Superior temporal gyrus (tissue), 1 donor: ENCODE results near the gene SLC45A1.
"Not testable (repeated sequence)": the region's sequence is repeated elsewhere in the genome, so short reads cannot be mapped to it uniquely, and the experiment has no call there.

Source experiments
- DNase-seq: peaks from one replicate; pipeline ENCODE4 v3.0.0-alpha.2; 2016; ENCODE audit errors: extremely low spot score

Gene SLC45A1

GRCh38 chr1:8367571-8368194 lies 49.8 kb downstream of the SLC45A1 start:
- DNase-seq: no peak

- no peak for DNase-seq
These were observed 51.2 kb downstream of the SLC45A1 start for GRCh38 chr1:8368956-8369639.

DNA sequence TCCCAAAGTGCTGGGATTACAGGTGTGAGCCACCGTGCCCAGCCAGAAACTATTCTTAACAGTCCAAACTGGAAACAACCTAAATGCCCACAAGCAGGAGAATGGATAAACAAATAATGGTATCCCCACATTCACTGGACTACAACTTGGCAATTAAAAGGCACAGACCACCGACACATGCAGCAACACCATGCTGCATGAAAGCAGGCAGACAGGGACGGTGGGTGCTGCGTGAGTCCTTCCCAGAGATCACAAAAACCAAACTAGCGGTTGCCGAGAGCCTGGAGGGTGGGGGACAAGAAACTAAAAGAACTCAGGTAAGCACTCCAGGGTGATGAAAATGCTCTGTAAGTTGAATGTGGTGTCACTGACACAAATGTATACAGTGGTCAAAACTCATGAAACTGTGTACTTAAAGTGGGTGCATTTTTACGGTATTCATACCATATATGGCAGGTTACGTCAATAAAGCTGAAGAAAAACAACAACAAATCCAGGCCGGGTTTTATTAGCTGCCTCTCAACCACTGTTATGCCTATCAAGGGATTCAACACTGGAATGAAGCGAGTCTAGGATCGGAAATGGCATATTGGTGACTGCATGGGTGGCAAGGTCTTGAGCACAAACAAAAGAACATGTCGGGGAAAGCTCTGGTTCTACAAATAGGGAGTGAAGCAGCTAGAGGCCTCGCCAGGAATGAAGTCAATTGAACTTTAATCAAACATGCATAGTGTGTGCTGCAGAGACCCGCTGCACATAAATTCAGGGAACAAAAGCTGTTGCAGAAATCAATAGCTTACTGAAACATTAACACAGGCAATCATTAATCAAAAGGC lies 52.4 kb downstream of the SLC45A1 start:
- peak; percentile 67 for DNase-seq

DNA sequence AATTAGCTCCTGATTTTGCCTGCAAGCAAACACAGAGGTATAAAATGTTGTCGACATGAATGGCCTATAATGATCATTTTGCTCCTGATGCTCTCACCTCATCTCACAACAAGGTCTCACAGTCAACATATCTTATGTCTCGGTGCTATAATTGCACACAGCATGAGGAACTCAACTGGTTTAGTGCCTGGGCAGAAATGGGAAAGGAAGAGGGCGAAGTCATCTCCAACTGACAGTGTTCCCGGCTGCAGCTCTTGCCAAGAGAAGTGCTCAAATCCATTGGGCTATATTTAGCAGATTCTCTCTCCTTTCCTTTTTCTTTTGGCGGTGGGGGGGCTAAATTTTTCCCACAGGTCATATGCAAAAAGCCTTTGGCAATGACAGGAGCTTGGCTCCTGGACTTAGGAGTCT lies 53.0 kb downstream of the SLC45A1 start:
- peak; percentile 66 for DNase-seq

GRCh38 chr1:8371372-8371991 lies 53.6 kb downstream of the SLC45A1 start:
- peak; percentile 42 for DNase-seq

DNA sequence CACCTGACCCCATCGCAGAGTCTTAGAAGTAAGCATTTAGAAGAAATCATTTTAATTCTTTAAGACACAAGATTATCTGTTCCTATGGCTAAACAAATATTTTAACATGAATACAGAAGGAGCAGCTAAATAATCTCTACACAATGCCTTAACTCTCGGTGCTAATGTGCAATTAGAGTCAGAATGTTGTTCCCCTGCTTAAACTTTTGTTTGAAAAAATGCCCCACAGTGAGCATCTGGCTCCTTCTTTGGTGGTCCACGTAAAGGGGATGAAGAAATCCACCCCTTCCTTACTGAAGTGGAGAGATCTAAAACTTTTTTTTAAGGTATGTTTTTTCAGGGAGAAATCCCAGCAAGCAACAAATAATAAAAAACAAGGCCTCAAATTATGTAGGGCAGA lies 55.2 kb downstream of the SLC45A1 start:
- DNase-seq: no peak

DNA sequence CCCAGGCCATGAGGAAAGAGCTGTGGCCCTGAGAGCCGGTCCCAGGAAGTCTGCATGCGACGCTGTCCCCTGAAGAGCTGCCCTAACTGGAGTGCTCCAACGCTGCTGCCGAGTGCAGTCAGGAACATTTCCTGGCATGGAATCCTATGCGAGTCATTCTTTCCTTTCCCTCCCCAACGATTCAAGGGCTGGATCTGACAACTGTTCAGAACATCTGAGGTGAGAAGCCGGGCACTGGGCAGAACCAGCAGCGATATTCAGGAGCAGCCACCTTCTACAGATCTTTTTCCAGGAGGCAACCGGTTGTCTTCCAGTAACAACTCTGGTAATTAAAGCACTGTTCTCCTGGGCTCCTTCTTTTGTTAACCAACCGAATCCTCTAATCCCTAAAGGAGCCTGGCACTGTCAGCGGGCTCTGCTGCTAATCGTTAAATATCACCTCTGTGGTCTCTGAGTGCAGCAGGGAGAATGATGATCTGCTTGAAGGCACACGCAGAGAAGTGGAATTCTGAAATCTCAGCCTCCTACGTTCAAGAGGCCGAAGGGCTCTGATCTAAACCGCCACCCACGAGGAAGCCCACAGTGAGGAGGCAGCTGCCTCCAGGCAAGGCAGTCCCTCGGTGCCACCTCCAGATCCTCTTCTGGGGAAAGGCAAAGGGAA lies 55.8 kb downstream of the SLC45A1 start:
- DNase-seq: peak; percentile 81

- DNase-seq: no peak
These were observed 56.4 kb downstream of the SLC45A1 start for GRCh38 chr1:8374356-8374755.

- no peak for DNase-seq
These were observed 56.9 kb downstream of the SLC45A1 start for GRCh38 chr1:8374812-8375211.

DNA sequence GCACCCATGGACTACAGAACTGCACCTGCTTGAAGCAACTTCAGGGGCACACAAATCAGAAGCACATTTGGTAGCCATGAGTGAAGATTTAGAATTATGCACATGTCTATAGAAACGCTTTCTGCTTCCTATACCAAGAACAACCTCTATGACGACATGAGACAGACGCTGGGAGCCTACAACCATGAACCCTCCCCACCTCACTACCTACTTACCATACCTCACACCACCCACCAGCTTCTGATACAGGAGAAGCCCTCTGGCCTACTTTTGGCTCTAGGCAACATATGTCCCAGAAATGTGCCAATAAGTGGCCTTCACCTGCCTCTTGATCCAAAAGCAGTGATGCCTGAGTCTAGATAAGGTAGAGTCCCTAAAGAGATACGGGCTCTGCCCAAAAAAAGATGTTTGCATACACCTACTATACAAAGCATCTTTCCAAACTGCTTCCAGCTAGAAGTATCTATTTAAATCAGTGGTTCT lies 58.5 kb downstream of the SLC45A1 start:
- no peak for DNase-seq

GRCh38 chr1:8377271-8377981 lies 59.5 kb downstream of the SLC45A1 start:
- no peak for DNase-seq

DNA sequence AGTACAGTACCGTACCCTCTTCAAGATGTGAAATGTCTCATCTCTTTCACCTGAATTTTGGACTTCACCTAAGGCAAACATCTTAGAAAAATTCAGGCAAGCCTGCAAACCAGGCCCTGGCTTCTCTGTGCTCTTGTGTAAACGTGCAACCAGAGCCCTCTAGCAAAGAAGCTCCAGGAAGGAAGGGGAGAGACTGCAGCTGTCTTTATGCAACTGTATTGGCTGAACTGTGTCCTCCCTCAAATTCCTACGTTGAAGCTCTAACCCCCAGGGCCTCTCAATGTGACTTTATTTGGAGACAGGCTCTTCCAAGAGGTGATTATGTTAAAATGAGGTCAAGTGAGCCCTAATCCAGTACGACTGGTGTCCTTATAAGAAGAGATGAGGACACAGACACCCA lies 60.3 kb downstream of the SLC45A1 start:
- no peak for DNase-seq

DNA sequence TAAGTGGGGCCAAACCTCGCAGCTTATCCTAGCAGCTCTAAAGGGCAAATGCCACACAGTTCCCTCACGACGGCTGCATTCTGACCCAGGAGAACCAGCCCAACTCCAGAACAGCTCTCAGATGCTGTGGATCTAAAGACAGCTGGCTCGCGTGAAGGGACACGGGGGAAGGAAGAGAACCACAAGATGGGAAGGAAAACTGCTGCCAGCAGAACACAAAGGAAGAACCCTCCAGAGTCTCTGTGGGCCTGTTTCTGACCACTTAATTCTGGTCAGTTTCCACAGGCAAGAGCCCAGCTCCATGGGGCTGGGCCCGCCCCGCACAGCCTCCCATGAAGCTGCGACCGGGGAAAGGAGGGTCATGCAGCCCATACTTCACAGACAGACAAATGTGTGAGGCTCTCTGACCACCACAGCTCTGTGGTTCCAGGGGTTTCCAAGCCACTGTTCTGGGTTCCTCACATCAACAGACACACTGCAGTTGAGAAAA lies 61.1 kb downstream of the SLC45A1 start:
- no peak for DNase-seq

DNA sequence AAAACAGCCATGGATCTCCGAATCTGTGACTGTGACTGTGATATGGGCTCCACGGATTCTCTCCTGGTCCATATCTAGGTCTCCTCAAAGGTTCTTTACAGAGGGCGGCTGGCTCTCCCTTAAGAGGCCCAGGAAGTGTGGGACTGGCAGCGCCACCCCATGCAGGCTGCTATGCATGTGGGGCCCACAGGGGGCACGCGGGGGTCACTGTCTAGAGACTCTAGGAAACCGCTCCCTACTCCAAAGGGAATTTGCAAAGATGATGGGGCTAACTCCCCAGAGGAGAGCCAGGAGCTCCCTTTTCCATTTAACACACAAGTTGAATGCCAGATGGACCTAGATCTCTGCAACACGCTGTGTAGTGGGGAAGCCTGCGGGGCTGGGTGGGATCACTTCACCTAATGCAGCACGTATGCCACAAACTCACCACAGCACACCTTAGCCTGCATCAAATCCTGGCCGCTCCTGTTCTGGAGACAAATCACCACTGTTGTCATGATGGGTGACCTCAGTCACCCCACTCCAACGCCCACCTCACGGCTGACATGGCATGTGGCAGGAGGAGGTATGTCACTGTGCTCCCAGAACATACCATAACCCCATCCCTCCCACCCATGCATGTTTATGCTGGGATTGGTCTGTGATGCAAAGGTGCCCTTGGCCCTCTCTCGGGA lies 61.7 kb downstream of the SLC45A1 start:
- DNase-seq: no peak

- not testable (repeated sequence) for DNase-seq
These were observed 62.4 kb downstream of the SLC45A1 start for GRCh38 chr1:8380310-8380709.

GRCh38 chr1:8381618-8382017 lies 63.7 kb downstream of the SLC45A1 start:
- no peak for DNase-seq

DNA sequence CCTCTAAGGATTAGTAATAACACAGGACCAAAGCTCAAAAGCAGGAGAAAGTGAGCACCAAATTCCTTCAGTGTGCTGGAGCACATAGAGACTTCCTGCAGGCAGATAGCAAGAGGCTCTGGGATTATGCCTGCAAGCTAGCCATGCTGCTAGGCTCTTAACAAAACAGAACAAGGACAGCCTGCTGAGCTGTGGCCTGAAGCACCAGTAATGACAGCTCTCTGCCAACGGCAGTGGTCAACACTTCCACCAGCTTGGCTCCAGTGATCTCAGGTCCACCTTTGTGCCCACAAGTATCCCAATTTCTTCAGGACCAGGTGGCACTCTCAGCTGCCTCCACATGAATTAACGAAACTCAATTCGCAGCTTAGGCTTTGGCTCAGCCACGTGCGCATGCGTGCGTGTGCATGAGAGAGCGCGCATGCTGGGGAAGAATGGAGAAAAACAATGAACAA lies 64.2 kb downstream of the SLC45A1 start:
- peak; percentile 86 for DNase-seq

DNA sequence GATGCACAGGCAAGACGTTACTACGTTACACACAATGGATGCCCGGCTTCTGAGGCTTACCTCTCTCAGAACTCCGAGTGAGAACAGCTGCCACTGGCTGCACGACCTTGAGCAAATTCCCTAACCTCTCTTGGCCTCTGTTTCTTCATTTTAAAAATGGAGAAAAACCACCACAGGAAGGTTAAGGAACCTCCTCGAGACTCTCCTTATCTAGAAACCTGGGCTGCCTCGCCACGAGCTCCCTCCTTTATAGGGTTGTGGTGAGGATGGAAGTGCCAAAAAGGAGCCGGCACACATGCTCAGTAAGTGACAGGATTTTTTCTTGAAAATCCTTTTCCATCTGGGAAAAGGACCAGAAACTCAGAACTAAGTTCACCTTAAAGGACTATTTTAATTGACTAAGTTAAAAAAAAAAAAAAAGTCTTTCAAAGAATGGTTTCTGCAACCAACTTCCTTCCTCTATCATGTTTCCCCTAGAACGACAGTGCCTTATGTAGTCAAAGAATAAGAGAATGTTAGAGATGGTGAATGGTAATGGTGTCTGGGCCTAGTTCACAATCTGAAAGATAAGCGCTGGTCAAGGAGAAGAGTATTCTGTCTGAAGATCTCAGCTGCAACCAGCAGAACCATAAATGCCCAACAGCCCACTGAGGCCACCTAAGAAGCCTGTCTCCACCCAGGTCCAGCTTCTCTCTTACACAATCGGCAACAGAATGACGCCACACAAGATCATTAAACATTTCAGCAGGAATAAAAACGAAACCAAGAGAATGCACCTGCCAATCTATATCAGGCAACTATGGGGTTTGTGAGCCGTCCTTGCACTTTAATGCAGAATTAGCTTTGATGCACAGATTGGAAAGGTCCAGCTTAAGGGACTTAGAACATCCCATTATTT lies 64.9 kb downstream of the SLC45A1 start:
- DNase-seq: peak; percentile 28

- DNase-seq: no peak
These were observed 66.2 kb downstream of the SLC45A1 start for GRCh38 chr1:8384088-8384487.
